Measurements from ENCODE around the gene CDH13. TPM values are rescaled to one million over a fixed set of nuclear protein-coding genes. Genes with fewer than 3 reads are reported as not detected.

CDH13 gene
- total and polyA plus RNA-seq, 2 of the 8 experiments (the other 6 are each of a cell fraction or from before 2014, with no cell fraction given), result 2.3 to 2.4 TPM

GRCh38 chr16:82761236-82761635, 134.5 kb downstream of the CDH13 start:
- Histone ChIP-seq H4K8ac (ENCODE audit: extremely low read depth, insufficient read depth, low read length) (no peak overlapping the region), H3K4me3 (ENCODE audit: extremely low read depth in 1 of 4, insufficient read depth in 2 of 4, low read depth in 3 of 4, low read length in 4 of 4) (no peak overlapping the region), H2AK5ac (ENCODE audit: low read depth, low read length) (no peak overlapping the region), H3K27ac (ENCODE audit: low read depth, low read length) (no peak overlapping the region), H3K23me2 (ENCODE audit: low read depth, low read length) (no peaks in the 10 kb centered on the region), H4K5ac (ENCODE audit: insufficient read length, low read depth, low read length) (no peak overlapping the region), H3K9me3 (ENCODE audit: insufficient read depth in 2 of 2, low read depth in 1 of 2, low read length in 1 of 2) (no peaks in the 10 kb centered on the region), H2BK15ac (ENCODE audit: low read length) (no peak overlapping the region), H3K4me1 (replicated peaks in 1 of 4; ENCODE audit: control insufficient read depth in 3 of 4, insufficient read depth in 4 of 4, low read length in 3 of 4) (peaks cover 0 to 5% (median under 1%) of the 10 kb centered on the region in 4 experiments; a peak in 3 of 7 replicates), H2BK20ac (ENCODE audit: low read length) (no peak overlapping the region), H3K23ac (ENCODE audit: insufficient read length) (no peak overlapping the region), H3K18ac (ENCODE audit: extremely low read depth, low read length) (no peak overlapping the region), H4K91ac (replicated peaks; ENCODE audit: insufficient read length, low read length) (no peak overlapping the region), H3K4me2 (ENCODE audit: insufficient read depth in 1 of 2, low read depth in 2 of 2, low read length in 2 of 2) (no peak overlapping the region), H2BK120ac (replicated peaks; ENCODE audit: low read depth, low read length) (no peak overlapping the region), H3K9ac (replicated peaks in 1 of 4; ENCODE audit: extremely low read depth in 1 of 4, low read depth in 3 of 4, low read length in 3 of 4) (no peak overlapping the region), H3K14ac (ENCODE audit: insufficient read length) (no peak overlapping the region), H3K4ac (replicated peaks; ENCODE audit: insufficient read length, low read depth, low read length) (no peak overlapping the region), H2BK12ac (ENCODE audit: low read depth, low read length) (no peak overlapping the region), H3K79me2 (ENCODE audit: control insufficient read depth in 1 of 2, insufficient read depth in 2 of 2, low read length in 2 of 2) (no peaks in the 10 kb centered on the region), H2AFZ (ENCODE audit: low read length) (no peak overlapping the region), H3K36me3 (ENCODE audit: control insufficient read depth in 2 of 4, insufficient read depth in 4 of 4, low read length in 3 of 4) (no peaks in the 10 kb centered on the region), H3K56ac (replicated peaks; ENCODE audit: insufficient read length, low read depth, low read length) (no peak overlapping the region), H3K27me3 (replicated peaks in 1 of 4; ENCODE audit: control insufficient read depth in 3 of 4, extremely low read depth in 1 of 4, insufficient read depth in 3 of 4, low read length in 3 of 4) (no peaks in the 10 kb centered on the region), H3K79me1 (ENCODE audit: low read depth, low read length) (no peaks in the 10 kb centered on the region), H4K20me1 (replicated peaks in 1 of 2; ENCODE audit: control insufficient read depth in 1 of 2, insufficient read depth in 2 of 2, low read length in 2 of 2) (no peaks in the 10 kb centered on the region), H2BK5ac (ENCODE audit: low read depth, low read length) (no peak overlapping the region)
- ChIA-PET CTCF (ENCODE audit: partially characterized antibody) (no interaction called here), POLR2A (ENCODE audit: partially characterized antibody) (no interaction called here)
- TF ChIP-seq SIX5 (IDR thresholded peaks at IDR 0.05; ENCODE audit: low read depth, low read length), result no peak
- no peak for TF ChIP-seq EGR1 (IDR thresholded peaks at IDR 0.05; ENCODE audit: borderline replicate concordance, low read depth, low read length)
- no peak for TF ChIP-seq BACH1 (IDR thresholded peaks at IDR 0.05; ENCODE audit: low read length)
- TF ChIP-seq TCF12 (IDR thresholded peaks at IDR 0.05; ENCODE audit: low read depth, low read length), result no peak
- no peak for TF ChIP-seq HDAC6 (IDR thresholded peaks at IDR 0.05; ENCODE audit: low read depth, low read length)
- TF ChIP-seq SIRT6 (IDR thresholded peaks at IDR 0.05; ENCODE audit: low read length), result no peak
- TF ChIP-seq KDM5A (IDR thresholded peaks at IDR 0.05; ENCODE audit: low read length), result no peak
- no peak for TF ChIP-seq ZNF274 (IDR thresholded peaks at IDR 0.05; ENCODE audit: borderline replicate concordance, extremely low read depth, low read length)
- no peak for TF ChIP-seq EZH2 (IDR thresholded peaks at IDR 0.05; ENCODE audit: low read depth, low read length, severe bottlenecking)
- TF ChIP-seq ASH2L (IDR thresholded peaks at IDR 0.05; ENCODE audit: low read length), result no peak
- TF ChIP-seq NANOG (IDR thresholded peaks at IDR 0.05; ENCODE audit: insufficient read depth, low read depth, low read length, poor library complexity, severe bottlenecking), result no peak
- TF ChIP-seq PHF8 (conservative IDR thresholded peaks at IDR 0.05; ENCODE audit: low read depth, low read length), result no peak
- TF ChIP-seq CHD1 (IDR thresholded peaks at IDR 0.05; ENCODE audit: low read depth, low read length), result no peak
- TF ChIP-seq POLR2AphosphoS5 (IDR thresholded peaks at IDR 0.05; ENCODE audit: low read depth, low read length), result no peak
- 93% methylated on average over 4 of the region's 4 CpGs; no CpG with 5 or more reads in 1 of the 2 experiments for WGBS, 2 experiments (ENCODE audit: extremely low coverage in 1 of 2, insufficient coverage in 1 of 2, insufficient read length in 1 of 2, insufficient replicate concordance in 2 of 2, low coverage in 1 of 2, low lambda C conversion rate in 2 of 2, missing lambda C conversion rate in 1 of 2)
- no peak for DNase-seq (ENCODE audit: low read depth in 1 of 2, low spot score in 2 of 2)
- no peak for FAIRE-seq
